Medulla oblongata (tissue), 1 donor: ENCODE measurements around the gene FAM89A.
"Not testable (repeated sequence)": the region's sequence is repeated elsewhere in the genome, so short reads cannot be mapped to it uniquely, and the experiment has no call there.

Experiments
- DNase-seq: peaks from one replicate; pipeline ENCODE4 v3.0.0-alpha.2; 2015; ENCODE audit errors: extremely low spot score

The FAM89A gene

GRCh38 chr1:231057410-231057809, 17.4 kb upstream of the FAM89A start:
- no peak for DNase-seq

GRCh38 chr1:231055271-231055670, 15.2 kb upstream of the FAM89A start:
- DNase-seq: no peak

- DNase-seq: peak; percentile 88
Measured at GRCh38 chr1:231053493-231054162, 13.6 kb upstream of the FAM89A start.

GRCh38 chr1:231052777-231053176, 12.7 kb upstream of the FAM89A start:
- DNase-seq: no peak

- not testable (repeated sequence) for DNase-seq
Measured at GRCh38 chr1:231050932-231051331, 10.9 kb upstream of the FAM89A start.

- no peak for DNase-seq
Measured at GRCh38 chr1:231050395-231050794, 10.3 kb upstream of the FAM89A start.

- no peak for DNase-seq
Measured at GRCh38 chr1:231049121-231049979, 9.3 kb upstream of the FAM89A start.

GRCh38 chr1:231048419-231048818, 8.4 kb upstream of the FAM89A start:
- not testable (repeated sequence) for DNase-seq

GRCh38 chr1:231047529-231047928, 7.5 kb upstream of the FAM89A start:
- DNase-seq: not testable (repeated sequence)

- no peak for DNase-seq
Measured at GRCh38 chr1:231046730-231047395, 6.8 kb upstream of the FAM89A start.

GRCh38 chr1:231045921-231046729, 6.1 kb upstream of the FAM89A start:
- DNase-seq: not testable (repeated sequence)

- no peak for DNase-seq
Measured at GRCh38 chr1:231045286-231045685, 5.2 kb upstream of the FAM89A start.

- DNase-seq: no peak
Measured at GRCh38 chr1:231044588-231044987, 4.5 kb upstream of the FAM89A start.

GRCh38 chr1:231041719-231042261, 1.7 kb upstream of the FAM89A start:
- DNase-seq: no peak

- DNase-seq: no peak
Measured at GRCh38 chr1:231040800-231041718, 1.0 kb upstream of the FAM89A start.

GRCh38 chr1:231039161-231040018, 664 bp downstream of the FAM89A start:
- DNase-seq: peak; percentile 33

GRCh38 chr1:231037585-231038517, 2.2 kb downstream of the FAM89A start:
- DNase-seq: no peak

GRCh38 chr1:231036416-231036815, 3.6 kb downstream of the FAM89A start:
- DNase-seq: peak; percentile 45
